GM19043 (cell line): ENCODE data around the gene EDN2.

Source experiments
- ATAC-seq: cut with Tn5 transposase; IDR thresholded peaks from one replicate; pipeline ENCODE4 v1.9.1; 2021; ENCODE audit warnings: low read depth; ENCODE audit not compliant: unreplicated experiment

EDN2 gene

GRCh38 chr1:41484402-41485241 lies at the start of gene EDN2:
TSS of gene EDN2 (minus strand) at chr1:41484683. CDS start at chr1:41484601, 82 bp downstream.
- ATAC-seq = no peak

- no peak for ATAC-seq
Observed at GRCh38 chr1:41533731-41534080, 49.2 kb upstream of the EDN2 start.

GRCh38 chr1:41533016-41533730 lies 48.7 kb upstream of the EDN2 start:
- ATAC-seq = no peak

- no peak for ATAC-seq
Observed at GRCh38 chr1:41532206-41532975, 47.9 kb upstream of the EDN2 start.

GRCh38 chr1:41530411-41530810 lies 45.9 kb upstream of the EDN2 start:
- no peak for ATAC-seq

- ATAC-seq = no peak
Observed at GRCh38 chr1:41529621-41530395, 45.3 kb upstream of the EDN2 start.

- ATAC-seq = no peak
Observed at GRCh38 chr1:41528726-41529605, 44.5 kb upstream of the EDN2 start.

GRCh38 chr1:41528106-41528505 lies 43.6 kb upstream of the EDN2 start:
- no peak for ATAC-seq

- no peak for ATAC-seq
Observed at GRCh38 chr1:41526956-41527561, 42.6 kb upstream of the EDN2 start.

- ATAC-seq = no peak
Observed at GRCh38 chr1:41525891-41526587, 41.6 kb upstream of the EDN2 start.

- no peak for ATAC-seq
Observed at GRCh38 chr1:41524676-41525675, 40.5 kb upstream of the EDN2 start.

GRCh38 chr1:41523949-41524675 lies 39.6 kb upstream of the EDN2 start:
- ATAC-seq = no peak

GRCh38 chr1:41523071-41523470 lies 38.6 kb upstream of the EDN2 start:
- no peak for ATAC-seq

GRCh38 chr1:41521766-41522165 lies 37.3 kb upstream of the EDN2 start:
- ATAC-seq = no peak

GRCh38 chr1:41520951-41521752 lies 36.7 kb upstream of the EDN2 start:
- no peak for ATAC-seq

GRCh38 chr1:41519667-41520066 lies 35.2 kb upstream of the EDN2 start:
- ATAC-seq = no peak
